ENCODE data around the gene INSC.

Gene INSC

GRCh38 chr11:15141381-15141780 lies 26.7 kb downstream of the INSC start:
- in situ Hi-C loops (cut with MboI; ENCODE audit: low pct_unique_long_range_greater_than_20kb, low sequenced_read_pairs), result no loop called here
- DNase-seq, result no peak

- no peak for DNase-seq
- in situ Hi-C loops (cut with MboI; ENCODE audit: low pct_unique_long_range_greater_than_20kb, low sequenced_read_pairs), result no loop called here
These were observed 28.1 kb downstream of the INSC start for GRCh38 chr11:15142838-15143237.

- in situ Hi-C loops (cut with MboI; ENCODE audit: low pct_unique_long_range_greater_than_20kb, low sequenced_read_pairs), result no loop called here
- no peak for DNase-seq
These were observed 29.1 kb downstream of the INSC start for GRCh38 chr11:15143855-15144254.

- no peak for DNase-seq
- in situ Hi-C loops (cut with MboI; ENCODE audit: low pct_unique_long_range_greater_than_20kb, low sequenced_read_pairs), result no loop called here
These were observed 29.6 kb downstream of the INSC start for GRCh38 chr11:15144347-15144746.

- DNase-seq, result no peak
- in situ Hi-C loops (cut with MboI; ENCODE audit: low pct_unique_long_range_greater_than_20kb, low sequenced_read_pairs), result no loop called here
These were observed 30.4 kb downstream of the INSC start for GRCh38 chr11:15145151-15145550.

- in situ Hi-C loops (cut with MboI; ENCODE audit: low pct_unique_long_range_greater_than_20kb, low sequenced_read_pairs), result no loop called here
These were observed 30.9 kb downstream of the INSC start for GRCh38 chr11:15145615-15146014.

GRCh38 chr11:15146271-15147003 lies 31.7 kb downstream of the INSC start:
- DNase-seq, result no peak
- in situ Hi-C loops (cut with MboI; ENCODE audit: low pct_unique_long_range_greater_than_20kb, low sequenced_read_pairs), result no loop called here

More at GRCh38 chr11:15145615-15146014, 30.9 kb downstream of the INSC start:
- DNase-seq, result no peak

GRCh38 chr11:15148169-15148568 lies 33.4 kb downstream of the INSC start:
- DNase-seq, result no peak
- in situ Hi-C loops (cut with MboI; ENCODE audit: low pct_unique_long_range_greater_than_20kb, low sequenced_read_pairs), result no loop called here

- in situ Hi-C loops (cut with MboI; ENCODE audit: low pct_unique_long_range_greater_than_20kb, low sequenced_read_pairs), result no loop called here
- no peak for DNase-seq
These were observed 34.3 kb downstream of the INSC start for GRCh38 chr11:15149050-15149449.

GRCh38 chr11:15150507-15150906 lies 35.8 kb downstream of the INSC start:
- DNase-seq, result no peak
- in situ Hi-C loops (cut with MboI; ENCODE audit: low pct_unique_long_range_greater_than_20kb, low sequenced_read_pairs), result no loop called here

GRCh38 chr11:15153231-15153630 lies 38.5 kb downstream of the INSC start:
- no peak for DNase-seq
- in situ Hi-C loops (cut with MboI; ENCODE audit: low pct_unique_long_range_greater_than_20kb, low sequenced_read_pairs), result no loop called here

- in situ Hi-C loops (cut with MboI; ENCODE audit: low pct_unique_long_range_greater_than_20kb, low sequenced_read_pairs), result no loop called here
- no peak for DNase-seq
These were observed 42.5 kb downstream of the INSC start for GRCh38 chr11:15157181-15157580.

- DNase-seq, result no peak
- in situ Hi-C loops (cut with MboI; ENCODE audit: low pct_unique_long_range_greater_than_20kb, low sequenced_read_pairs), result no loop called here
These were observed 42.9 kb downstream of the INSC start for GRCh38 chr11:15157606-15158137.

GRCh38 chr11:15158351-15159015 lies 43.8 kb downstream of the INSC start:
- no peak for DNase-seq
- in situ Hi-C loops (cut with MboI; ENCODE audit: low pct_unique_long_range_greater_than_20kb, low sequenced_read_pairs), result no loop called here

- DNase-seq, result peak; percentile 12
These were observed 44.4 kb downstream of the INSC start for GRCh38 chr11:15159085-15159484.

GRCh38 chr11:15161790-15162189 lies 47.1 kb downstream of the INSC start:
- DNase-seq, result no peak
- in situ Hi-C loops (cut with MboI; ENCODE audit: low pct_unique_long_range_greater_than_20kb, low sequenced_read_pairs), result no loop called here

More at GRCh38 chr11:15159085-15159484, 44.4 kb downstream of the INSC start:
- in situ Hi-C loops (cut with MboI; ENCODE audit: low pct_unique_long_range_greater_than_20kb, low sequenced_read_pairs), result no loop called here

- no peak for DNase-seq
- in situ Hi-C loops (cut with MboI; ENCODE audit: low pct_unique_long_range_greater_than_20kb, low sequenced_read_pairs), result no loop called here
These were observed 48.4 kb downstream of the INSC start for GRCh38 chr11:15163136-15163535.

GRCh38 chr11:15166204-15166603 lies 51.5 kb downstream of the INSC start:
- DNase-seq, result no peak
- in situ Hi-C loops (cut with MboI; ENCODE audit: low pct_unique_long_range_greater_than_20kb, low sequenced_read_pairs), result no loop called here

- no peak for DNase-seq
These were observed 55.3 kb downstream of the INSC start for GRCh38 chr11:15169815-15170551.

GRCh38 chr11:15170698-15171097 lies 56.0 kb downstream of the INSC start:
- in situ Hi-C loops (cut with MboI; ENCODE audit: low pct_unique_long_range_greater_than_20kb, low sequenced_read_pairs), result no loop called here

More at GRCh38 chr11:15169815-15170551, 55.3 kb downstream of the INSC start:
- in situ Hi-C loops (cut with MboI; ENCODE audit: low pct_unique_long_range_greater_than_20kb, low sequenced_read_pairs), result no loop called here

More at GRCh38 chr11:15170698-15171097, 56.0 kb downstream of the INSC start:
- no peak for DNase-seq

Measured in KBM-7 (cell line).